ENCODE data around the gene AKT1S1.

Gene AKT1S1

GRCh38 chr19:49872245-49873128 is 4.7 kb downstream of the AKT1S1 start:
- no peak overlapping the region for H3K14ac ChIP-seq (ENCODE audit: low read length)
- no peak for DNase-seq
- H3K9ac ChIP-seq (ENCODE audit: low read length), result no peak overlapping the region
- H2BK120ac ChIP-seq (ENCODE audit: insufficient read depth, low read length, poor library complexity), result no peak overlapping the region
- H3K4me2 ChIP-seq (ENCODE audit: low read length), result no peak overlapping the region
- H2BK5ac ChIP-seq (ENCODE audit: low read depth, low read length, poor library complexity), result no peak overlapping the region
- no peak overlapping the region for H4K8ac ChIP-seq (ENCODE audit: low read depth, low read length)
- no peak overlapping the region for H2BK12ac ChIP-seq (ENCODE audit: low read length)
- peaks cover 22% of the 10 kb centered on the region for H3K79me2 ChIP-seq (ENCODE audit: control insufficient read depth, insufficient read depth, low read length, poor library complexity)
- no peak overlapping the region for H2AK5ac ChIP-seq (ENCODE audit: low read length)
- H2AFZ ChIP-seq (ENCODE audit: insufficient read depth, low read length, poor library complexity), result no peak overlapping the region
- no CpG with 5 or more reads among the region's 27 CpGs for WGBS (ENCODE audit: extremely low coverage, insufficient coverage, insufficient read length)
- peaks cover 32% of the 10 kb centered on the region in 2 experiments for H3K36me3 ChIP-seq (ENCODE audit: control insufficient read depth in 1 of 2, insufficient read depth in 2 of 2, low read length in 2 of 2)
- H3K18ac ChIP-seq (ENCODE audit: low read length), result no peak overlapping the region
- no peak overlapping the region for H3K27ac ChIP-seq (ENCODE audit: low read depth, low read length)
- no peak overlapping the region for H3K4ac ChIP-seq (ENCODE audit: low read depth, low read length)
- H3K4me1 ChIP-seq (ENCODE audit: control insufficient read depth in 1 of 2, insufficient read depth in 2 of 2, low read length in 2 of 2), result peaks cover 16 to 19% of the 10 kb centered on the region in 2 experiments
- no peak overlapping the region for H4K12ac ChIP-seq (ENCODE audit: low read depth, low read length)
- no peak overlapping the region for H3K4me3 ChIP-seq (ENCODE audit: low read depth, low read length)
- H3K9me3 ChIP-seq (ENCODE audit: insufficient read depth, low read depth, low read length), result no peaks in the 10 kb centered on the region
- H3K23ac ChIP-seq (ENCODE audit: low read length), result no peak overlapping the region
- H4K91ac ChIP-seq (ENCODE audit: low read depth, low read length), result no peak overlapping the region
- no peaks in the 10 kb centered on the region for H3K27me3 ChIP-seq (ENCODE audit: insufficient read depth, low read length)
- peaks cover 27% of the 10 kb centered on the region for H3K79me1 ChIP-seq (ENCODE audit: low read length)

- WGBS (ENCODE audit: extremely low coverage, insufficient coverage, insufficient read length), result no CpG with 5 or more reads among the region's 17 CpGs
- no peak overlapping the region for H3K9ac ChIP-seq (ENCODE audit: low read length)
- H3K36me3 ChIP-seq (ENCODE audit: control insufficient read depth in 1 of 2, insufficient read depth in 2 of 2, low read length in 2 of 2), result peaks cover 32% of the 10 kb centered on the region in 2 experiments
- no peak overlapping the region for H2BK120ac ChIP-seq (ENCODE audit: insufficient read depth, low read length, poor library complexity)
- H3K23ac ChIP-seq (ENCODE audit: low read length), result no peak overlapping the region
- no peak overlapping the region for H4K12ac ChIP-seq (ENCODE audit: low read depth, low read length)
- H3K4me2 ChIP-seq (ENCODE audit: low read length), result no peak overlapping the region
- H2AK5ac ChIP-seq (ENCODE audit: low read length), result no peak overlapping the region
- H3K27me3 ChIP-seq (ENCODE audit: insufficient read depth, low read length), result no peaks in the 10 kb centered on the region
- H3K14ac ChIP-seq (ENCODE audit: low read length), result no peak overlapping the region
- H4K91ac ChIP-seq (ENCODE audit: low read depth, low read length), result no peak overlapping the region
- no peak for DNase-seq
- no peak overlapping the region for H4K8ac ChIP-seq (ENCODE audit: low read depth, low read length)
- peaks cover 29% of the 10 kb centered on the region for H3K79me1 ChIP-seq (ENCODE audit: low read length)
- peaks cover 18 to 20% of the 10 kb centered on the region in 2 experiments for H3K4me1 ChIP-seq (ENCODE audit: control insufficient read depth in 1 of 2, insufficient read depth in 2 of 2, low read length in 2 of 2)
- H3K9me3 ChIP-seq (ENCODE audit: insufficient read depth, low read depth, low read length), result no peaks in the 10 kb centered on the region
- H3K18ac ChIP-seq (ENCODE audit: low read length), result no peak overlapping the region
- H2BK12ac ChIP-seq (ENCODE audit: low read length), result no peak overlapping the region
- H3K4ac ChIP-seq (ENCODE audit: low read depth, low read length), result no peak overlapping the region
- no peak overlapping the region for H2BK5ac ChIP-seq (ENCODE audit: low read depth, low read length, poor library complexity)
- peaks cover 19% of the 10 kb centered on the region for H3K79me2 ChIP-seq (ENCODE audit: control insufficient read depth, insufficient read depth, low read length, poor library complexity)
- no peak overlapping the region for H3K27ac ChIP-seq (ENCODE audit: low read depth, low read length)
- peak overlapping the region; percentile 11 for H3K4me3 ChIP-seq (ENCODE audit: low read depth, low read length)
- H2AFZ ChIP-seq (ENCODE audit: insufficient read depth, low read length, poor library complexity), result no peak overlapping the region
These were observed 5.7 kb downstream of the AKT1S1 start for GRCh38 chr19:49871349-49871985.

- Histone ChIP-seq H4K12ac (ENCODE audit: low read depth, low read length) (peak overlapping the region; percentile 93), H3K79me2 (ENCODE audit: control insufficient read depth, insufficient read depth, low read length, poor library complexity) (peaks cover 9% of the 10 kb centered on the region), H3K4me3 (ENCODE audit: low read depth, low read length) (peak overlapping the region; percentile 76), H4K8ac (ENCODE audit: low read depth, low read length) (peak overlapping the region; percentile 80), H3K9ac (ENCODE audit: low read length) (peak overlapping the region; percentile 11), H3K27me3 (ENCODE audit: insufficient read depth, low read length) (no peaks in the 10 kb centered on the region), H3K79me1 (ENCODE audit: low read length) (peaks cover 19% of the 10 kb centered on the region), H2AFZ (ENCODE audit: insufficient read depth, low read length, poor library complexity) (peak overlapping the region; percentile 34), H3K27ac (ENCODE audit: low read depth, low read length) (peak overlapping the region; percentile 89), H3K36me3 (ENCODE audit: control insufficient read depth in 1 of 2, insufficient read depth in 2 of 2, low read length in 2 of 2) (peaks cover 32% of the 10 kb centered on the region in 2 experiments), H3K14ac (ENCODE audit: low read length) (peak overlapping the region; percentile 89), H2BK12ac (ENCODE audit: low read length) (peak overlapping the region; percentile 21), H3K23ac (ENCODE audit: low read length) (no peak overlapping the region), H3K18ac (ENCODE audit: low read length) (peak overlapping the region; percentile 70), H3K4me2 (ENCODE audit: low read length) (peak overlapping the region; percentile 74), H2AK5ac (ENCODE audit: low read length) (peak overlapping the region; percentile 77), H2BK5ac (ENCODE audit: low read depth, low read length, poor library complexity) (peak overlapping the region; percentile 39), H3K9me3 (ENCODE audit: insufficient read depth, low read depth, low read length) (no peaks in the 10 kb centered on the region), H3K4ac (ENCODE audit: low read depth, low read length) (peak overlapping the region; percentile 72), H4K91ac (ENCODE audit: low read depth, low read length) (peak overlapping the region; percentile 86), H2BK120ac (ENCODE audit: insufficient read depth, low read length, poor library complexity) (peak overlapping the region; percentile 22), H3K4me1 (ENCODE audit: control insufficient read depth in 1 of 2, insufficient read depth in 2 of 2, low read length in 2 of 2) (peaks cover 18 to 25% of the 10 kb centered on the region in 2 experiments)
- DNase-seq, result no peak
- WGBS (ENCODE audit: extremely low coverage, insufficient coverage, insufficient read length), result no CpG with 5 or more reads among the region's 15 CpGs
These were observed 6.8 kb downstream of the AKT1S1 start for GRCh38 chr19:49870309-49870901.

- H3K14ac ChIP-seq (ENCODE audit: low read length), result peak overlapping the region; percentile 89
- H3K4ac ChIP-seq (ENCODE audit: low read depth, low read length), result peak overlapping the region; percentile 72
- no peaks in the 10 kb centered on the region for H3K27me3 ChIP-seq (ENCODE audit: insufficient read depth, low read length)
- H3K23ac ChIP-seq (ENCODE audit: low read length), result no peak overlapping the region
- H4K12ac ChIP-seq (ENCODE audit: low read depth, low read length), result peak overlapping the region; percentile 93
- peak overlapping the region; percentile 34 for H2AFZ ChIP-seq (ENCODE audit: insufficient read depth, low read length, poor library complexity)
- peak overlapping the region; percentile 77 for H2AK5ac ChIP-seq (ENCODE audit: low read length)
- peak overlapping the region; percentile 22 for H2BK120ac ChIP-seq (ENCODE audit: insufficient read depth, low read length, poor library complexity)
- peak overlapping the region; percentile 70 for H3K18ac ChIP-seq (ENCODE audit: low read length)
- peak; percentile 99 to 100 for DNase-seq
- H3K79me1 ChIP-seq (ENCODE audit: low read length), result peaks cover 18% of the 10 kb centered on the region
- H3K9me3 ChIP-seq (ENCODE audit: insufficient read depth, low read depth, low read length), result no peaks in the 10 kb centered on the region
- H3K79me2 ChIP-seq (ENCODE audit: control insufficient read depth, insufficient read depth, low read length, poor library complexity), result peaks cover 7% of the 10 kb centered on the region
- H3K36me3 ChIP-seq (ENCODE audit: control insufficient read depth in 1 of 2, insufficient read depth in 2 of 2, low read length in 2 of 2), result peaks cover 36% of the 10 kb centered on the region in 2 experiments
- peak overlapping the region; percentile 39 for H2BK5ac ChIP-seq (ENCODE audit: low read depth, low read length, poor library complexity)
- H3K4me2 ChIP-seq (ENCODE audit: low read length), result peak overlapping the region; percentile 74
- WGBS (ENCODE audit: extremely low coverage, insufficient coverage, insufficient read length), result no CpG with 5 or more reads among the region's 67 CpGs
- peak overlapping the region; percentile 80 for H4K8ac ChIP-seq (ENCODE audit: low read depth, low read length)
- H4K91ac ChIP-seq (ENCODE audit: low read depth, low read length), result peak overlapping the region; percentile 86
- peak overlapping the region; percentile 3 for H2BK12ac ChIP-seq (ENCODE audit: low read length)
- H3K4me3 ChIP-seq (ENCODE audit: low read depth, low read length), result peak overlapping the region; percentile 76
- peak overlapping the region; percentile 65 for H3K9ac ChIP-seq (ENCODE audit: low read length)
- H3K4me1 ChIP-seq (ENCODE audit: control insufficient read depth in 1 of 2, insufficient read depth in 2 of 2, low read length in 2 of 2), result peaks cover 15 to 23% of the 10 kb centered on the region in 2 experiments
- H3K27ac ChIP-seq (ENCODE audit: low read depth, low read length), result peak overlapping the region; percentile 89
These were observed 7.5 kb downstream of the AKT1S1 start for GRCh38 chr19:49869484-49870308.
